ENCODE measurements around the gene BCLAF3.

BCLAF3 gene

DNA sequence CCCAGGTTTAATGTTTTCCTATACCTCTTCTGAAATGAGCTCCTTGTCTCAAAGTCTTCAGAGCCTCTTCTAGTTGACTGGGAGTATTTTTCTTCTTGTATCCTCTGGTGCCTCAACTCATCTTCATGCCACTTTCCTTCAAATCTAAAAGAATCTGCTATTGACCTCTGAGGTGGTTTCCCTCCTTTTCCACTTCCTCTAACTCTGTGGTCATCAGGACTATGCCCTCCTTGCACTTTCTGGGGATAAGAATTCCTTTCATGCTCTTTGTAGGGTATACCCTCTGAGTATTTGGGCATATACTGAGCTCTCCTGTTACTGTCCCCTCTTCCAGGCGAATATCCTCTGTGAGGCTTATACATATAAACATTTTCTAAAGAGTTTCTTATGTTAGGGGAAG lies 24.8 kb downstream of the BCLAF3 start:
- no peak for DNase-seq (ENCODE audit: low spot score)

DNA sequence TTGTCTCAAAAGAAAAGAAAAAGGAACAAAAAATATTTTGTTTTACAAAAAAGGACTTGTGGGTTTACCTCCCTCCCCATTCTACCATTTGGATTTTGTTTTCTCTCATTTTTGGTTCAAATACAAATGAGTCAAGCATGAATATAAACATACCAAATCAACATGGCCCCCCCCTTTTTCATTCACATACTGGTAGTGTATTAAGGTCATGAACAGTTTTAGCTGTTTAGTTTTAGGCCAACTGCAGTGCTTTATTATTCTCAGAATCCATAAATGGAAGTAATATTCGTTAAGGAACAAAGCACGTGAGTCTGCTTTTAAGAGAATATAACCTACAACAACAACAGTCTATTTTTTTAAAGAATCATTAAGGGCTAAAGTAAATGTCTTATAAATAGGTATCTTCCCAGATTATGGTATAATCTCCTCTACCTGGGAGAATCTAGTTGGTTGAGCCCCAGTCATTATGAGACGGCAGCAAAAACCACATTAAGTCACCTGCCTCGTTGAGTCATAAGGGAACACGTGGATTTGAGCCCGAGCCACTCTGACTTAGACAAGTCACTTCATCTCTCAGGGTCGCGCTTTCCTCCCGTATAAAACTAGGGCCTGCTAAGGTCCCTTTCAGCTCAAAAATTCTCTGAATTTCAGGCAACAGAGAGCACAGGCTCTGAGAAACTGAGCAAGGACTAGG lies 26.7 kb downstream of the BCLAF3 start:
- no peak for DNase-seq (ENCODE audit: low spot score)

DNA sequence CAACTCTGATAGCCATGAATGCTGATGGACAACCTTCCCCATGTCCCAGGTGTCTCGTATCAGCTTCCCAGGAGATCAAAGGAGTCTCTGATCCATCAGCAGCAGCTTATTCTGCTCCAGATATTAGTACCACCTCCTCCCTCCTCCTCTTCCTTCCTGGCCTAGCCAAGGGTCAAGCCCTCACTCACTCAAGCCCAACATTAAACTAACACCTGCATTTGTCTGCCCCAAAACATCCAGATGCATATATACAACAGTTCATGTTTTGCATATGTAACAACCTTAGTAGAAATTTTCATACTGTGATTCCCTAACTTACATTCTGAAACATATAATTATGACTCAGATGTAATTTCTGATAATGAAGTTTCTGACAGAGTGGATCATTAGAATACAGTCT lies 29.9 kb downstream of the BCLAF3 start:
- DNase-seq (ENCODE audit: low spot score): no peak

DNA sequence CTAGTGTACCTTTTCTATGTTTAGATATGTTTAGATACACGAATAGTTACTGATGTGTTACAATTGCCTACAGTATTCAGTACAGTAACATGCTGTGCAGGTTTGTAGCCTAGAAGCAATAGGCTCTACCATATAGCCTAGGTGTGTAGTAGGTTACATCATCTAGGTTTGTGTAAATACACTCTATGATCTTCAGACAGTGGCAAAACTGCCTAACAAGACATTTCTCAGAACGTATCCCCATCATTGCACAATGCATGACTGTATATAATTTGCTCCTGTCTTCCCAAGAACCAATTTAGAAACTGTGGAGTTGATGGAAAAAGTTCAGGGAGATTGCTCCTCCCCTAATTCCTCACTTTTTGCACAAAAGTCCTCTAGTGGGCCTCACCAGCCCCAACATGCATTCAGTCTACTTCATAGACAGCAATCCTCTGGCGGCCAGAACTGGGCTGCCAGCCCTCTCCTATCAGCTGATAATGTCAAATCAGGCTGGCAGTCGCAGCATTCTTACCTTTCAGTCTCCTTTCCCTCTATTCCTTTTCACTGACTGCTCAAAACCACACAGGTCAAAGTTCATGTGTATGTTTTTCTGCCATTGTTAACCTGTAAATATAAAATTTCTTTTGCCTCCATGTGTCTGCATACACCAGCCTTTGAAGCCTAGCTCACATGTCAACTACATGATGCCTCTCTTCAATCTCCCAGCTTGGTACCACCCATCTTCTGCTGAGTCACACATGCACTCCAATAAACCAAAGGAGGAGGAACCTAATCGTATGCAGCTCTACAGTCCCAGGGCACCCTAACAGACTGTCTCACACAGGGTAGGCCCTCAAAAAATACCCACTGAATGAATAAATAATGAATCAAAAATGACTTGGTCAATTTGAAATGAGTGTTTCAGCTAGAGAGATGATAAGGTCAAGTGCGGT lies 32.0 kb downstream of the BCLAF3 start:
- no peak for DNase-seq (ENCODE audit: low spot score)

DNA sequence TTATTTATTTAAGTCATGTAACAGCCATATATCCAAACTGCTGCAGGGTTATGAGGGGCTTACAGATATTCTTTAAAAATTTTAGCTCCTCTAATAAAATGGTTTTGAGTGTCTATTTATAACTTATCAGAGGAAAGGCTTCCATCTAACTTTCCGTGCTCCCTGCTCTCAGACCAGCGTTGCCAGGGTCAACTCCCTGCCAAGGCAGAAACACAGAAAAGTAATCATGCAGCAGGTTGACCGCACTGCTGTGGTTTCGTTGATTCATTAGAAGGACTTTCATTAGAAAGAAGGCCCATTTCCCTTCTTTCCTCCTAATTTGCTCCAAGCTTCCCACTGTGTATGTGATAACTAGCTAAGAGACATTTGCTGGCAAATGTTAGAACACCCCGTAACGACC lies 33.9 kb downstream of the BCLAF3 start:
- DNase-seq (ENCODE audit: low spot score): no peak

DNA sequence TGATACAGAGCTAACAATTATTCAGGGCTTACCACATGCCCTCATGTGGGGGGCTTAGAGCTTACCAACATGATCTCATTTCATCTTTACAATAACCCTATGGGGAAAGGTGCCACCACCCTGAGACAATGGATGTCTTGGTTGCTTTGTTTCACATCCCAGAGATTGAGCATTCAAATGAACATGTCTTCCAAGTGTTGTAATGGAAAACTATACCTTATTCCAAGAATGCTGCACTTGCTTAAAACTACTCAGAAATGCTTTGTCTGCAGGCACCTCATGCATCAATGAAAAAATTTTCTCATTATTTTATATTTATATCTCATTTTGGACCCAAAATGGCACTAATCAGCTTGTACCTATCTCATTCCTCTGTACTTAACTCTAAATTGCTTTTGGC lies 34.6 kb downstream of the BCLAF3 start:
- DNase-seq (ENCODE audit: low spot score): no peak

DNA sequence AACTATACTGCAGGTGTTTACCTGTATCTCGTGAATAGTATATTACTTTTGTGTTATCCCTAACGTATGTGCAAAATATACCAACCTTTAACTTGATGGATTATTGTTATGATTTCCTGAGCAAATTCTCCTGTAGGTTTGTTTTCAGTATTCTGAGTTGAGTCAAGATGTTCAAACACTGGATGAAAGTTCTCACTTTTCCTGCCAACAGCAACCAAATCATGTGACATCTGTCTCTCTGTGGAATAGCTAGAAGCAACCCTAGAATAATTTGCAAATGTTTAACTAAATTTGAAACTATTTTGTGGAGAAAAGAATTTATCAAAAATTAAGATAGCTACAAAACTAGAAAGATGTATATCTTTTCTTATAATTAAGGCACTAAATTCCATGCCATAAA lies 35.6 kb downstream of the BCLAF3 start:
- no peak for DNase-seq (ENCODE audit: low spot score)

DNA sequence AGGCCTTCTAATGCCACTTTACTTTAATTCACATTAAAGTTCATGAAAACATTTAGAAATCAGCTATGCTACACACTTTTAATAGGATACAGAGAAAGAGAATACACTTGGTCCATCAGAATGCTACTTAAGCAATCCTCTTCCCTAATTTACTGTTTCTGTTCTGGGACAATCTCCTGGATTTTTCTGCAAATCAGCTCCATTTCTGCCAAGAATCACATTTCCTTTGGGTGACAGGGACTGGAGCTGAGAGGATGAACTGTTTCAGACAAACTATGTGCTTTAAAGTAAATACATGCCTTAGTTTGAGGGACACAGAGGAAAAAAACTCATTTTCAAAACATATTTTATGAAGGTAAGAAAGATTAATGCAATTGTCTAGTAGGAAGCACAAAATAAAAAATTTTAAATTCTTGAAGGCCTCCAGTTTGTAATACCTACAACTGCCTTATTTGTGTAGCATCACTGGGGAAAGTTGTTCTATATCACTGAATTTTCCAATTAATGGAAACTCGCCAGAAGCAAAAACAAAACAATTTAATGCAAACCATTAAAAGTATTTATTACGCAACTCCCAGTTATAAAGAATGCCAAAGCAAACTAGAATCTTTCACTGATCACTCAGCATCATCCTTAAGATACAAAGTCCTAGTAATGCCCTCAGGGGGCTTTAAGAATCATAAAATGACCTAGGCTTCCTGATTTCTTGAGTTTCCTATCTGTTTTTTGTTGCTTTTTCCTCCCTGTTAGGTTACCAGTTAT lies 36.3 kb downstream of the BCLAF3 start:
- no peak for DNase-seq (ENCODE audit: low spot score)

DNA sequence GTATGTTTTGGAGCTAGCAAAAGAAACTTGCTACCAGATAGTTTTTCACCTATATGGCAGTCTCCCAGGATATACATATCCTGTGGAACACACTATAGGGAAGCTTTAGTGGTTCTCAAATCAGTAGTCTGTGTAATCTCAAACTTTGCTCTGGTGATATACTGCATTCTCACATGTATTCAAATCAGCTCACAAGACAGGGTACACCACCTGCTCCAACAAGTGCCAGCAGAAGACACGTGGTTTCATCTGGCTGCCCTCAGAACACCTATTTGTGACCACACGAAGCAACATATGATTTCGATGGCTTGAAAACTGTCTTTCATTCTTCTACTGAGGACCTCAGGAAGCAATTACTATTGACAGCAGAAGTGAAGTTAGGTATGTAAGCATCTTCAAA lies 37.7 kb downstream of the BCLAF3 start:
- DNase-seq (ENCODE audit: low spot score): no peak

DNA sequence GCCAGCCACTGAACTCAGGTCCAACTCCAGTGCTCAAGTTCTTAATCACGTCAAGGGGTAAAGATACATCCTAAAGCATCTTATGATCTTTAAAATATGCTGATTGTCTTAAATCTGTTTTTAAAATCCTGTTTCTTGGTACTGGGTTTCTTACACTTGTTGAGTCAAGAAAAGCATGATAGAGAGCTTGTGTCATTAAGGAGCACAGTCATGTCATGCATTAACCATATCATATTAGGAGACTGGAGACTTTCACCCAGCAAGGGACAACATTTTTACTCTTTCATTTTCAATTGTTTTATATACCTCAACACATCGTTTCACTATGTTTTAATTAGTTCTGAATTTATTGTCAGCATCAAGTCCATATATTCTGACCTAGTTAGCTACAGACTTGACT lies 41.5 kb downstream of the BCLAF3 start:
- no peak for DNase-seq (ENCODE audit: low spot score)

DNA sequence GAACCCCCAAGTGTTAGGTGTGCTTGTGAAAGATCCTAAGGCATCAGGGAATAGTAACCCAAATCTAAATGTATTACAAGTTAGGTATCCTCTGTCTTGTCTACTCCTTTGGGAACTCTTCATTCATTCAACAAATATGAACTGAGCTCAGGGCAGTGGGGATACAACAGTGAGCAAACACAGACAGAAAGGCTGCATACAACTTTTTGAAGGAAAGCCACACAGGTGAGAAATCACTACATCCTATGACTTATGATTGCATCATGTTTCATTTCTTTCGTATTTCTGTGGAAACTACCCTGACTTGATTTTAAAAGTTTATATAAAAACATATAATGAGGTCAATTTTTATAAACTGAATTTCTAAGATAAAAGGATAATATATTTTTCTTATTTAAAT lies 43.2 kb downstream of the BCLAF3 start:
- DNase-seq (ENCODE audit: low spot score): no peak
